HG02840 (cell line): ENCODE results near the gene TXNL1.
A peak's percentile ranks its signal among the peaks of the same experiment; 100 is the strongest.
"Not testable (repeated sequence)": the region's sequence is repeated elsewhere in the genome, so short reads cannot be mapped to it uniquely, and the experiment has no call there.

Experiments
- ATAC-seq: cut with Tn5 transposase; IDR thresholded peaks from one replicate; pipeline ENCODE4 v1.9.1; 2021; ENCODE audit warnings: mild to moderate bottlenecking, moderate library complexity, moderate number of reproducible peaks; ENCODE audit not compliant: unreplicated experiment, low FRiP score

Gene TXNL1

DNA sequence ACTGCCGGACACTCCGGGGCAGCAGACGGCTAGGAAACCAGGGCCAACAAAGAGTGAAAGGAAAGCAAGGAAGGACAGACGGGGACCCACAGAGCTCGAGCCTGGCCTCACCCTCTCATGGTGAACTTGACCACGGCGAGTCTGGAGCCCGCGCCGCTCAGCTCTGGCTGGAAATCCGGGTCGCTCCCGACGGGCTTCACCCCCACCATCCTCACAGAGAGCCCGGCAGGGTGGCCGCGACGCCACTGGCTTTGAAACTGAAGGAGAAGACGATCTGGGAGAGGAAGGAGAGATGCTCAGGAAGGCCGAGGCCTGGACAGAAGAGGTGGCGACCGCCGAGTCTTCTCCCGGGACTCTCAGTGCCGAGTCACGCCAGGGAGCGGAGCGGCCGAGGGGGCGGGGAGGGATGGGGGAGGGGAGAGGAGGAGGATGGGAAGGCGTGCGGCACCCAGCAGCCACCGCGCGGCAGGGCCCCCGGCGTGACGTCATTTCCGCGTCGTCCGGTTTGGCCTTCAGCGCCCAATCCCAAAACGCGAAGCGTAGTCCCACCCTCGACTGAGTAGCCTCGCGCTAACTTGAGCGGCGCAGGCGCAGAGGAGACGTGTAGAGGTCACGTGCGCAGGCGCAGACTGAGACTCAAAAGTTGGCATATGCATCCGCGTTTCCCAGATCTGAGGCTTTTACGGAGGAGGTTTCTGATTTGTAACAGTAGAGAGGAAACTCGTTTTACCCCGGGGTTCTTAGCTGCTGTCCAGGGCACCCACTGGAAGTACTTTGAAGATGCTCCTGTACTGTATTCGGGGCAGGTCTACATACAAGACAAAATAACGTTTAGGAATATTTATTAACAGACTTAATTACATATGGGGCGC lies at the start of gene TXNL1:
TXNL1 (minus strand) TSS at position 361 of the 872 bp plus-strand sequence; CDS start at position 209, 152 bp downstream.
- peak; percentile 96 for ATAC-seq

DNA sequence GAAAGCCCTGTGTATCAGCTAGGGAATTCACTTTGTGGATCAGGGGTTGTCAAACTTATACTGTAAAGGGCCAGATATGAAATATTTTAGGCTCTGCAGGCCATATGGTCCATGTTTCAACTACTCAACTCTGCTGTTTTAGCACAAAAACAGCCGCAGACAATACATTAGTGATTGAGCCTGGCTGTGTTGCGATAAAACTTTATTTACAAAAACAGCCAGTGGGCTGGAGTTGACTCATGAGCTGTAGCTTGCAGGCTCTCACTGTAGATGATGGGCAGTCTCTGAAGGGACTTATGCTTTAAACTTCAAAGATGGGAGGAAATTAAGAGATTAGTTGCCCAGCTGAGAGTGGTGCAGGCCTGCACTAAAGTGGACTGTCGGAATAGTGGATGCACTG lies 45.9 kb upstream of the TXNL1 start:
- ATAC-seq = no peak

DNA sequence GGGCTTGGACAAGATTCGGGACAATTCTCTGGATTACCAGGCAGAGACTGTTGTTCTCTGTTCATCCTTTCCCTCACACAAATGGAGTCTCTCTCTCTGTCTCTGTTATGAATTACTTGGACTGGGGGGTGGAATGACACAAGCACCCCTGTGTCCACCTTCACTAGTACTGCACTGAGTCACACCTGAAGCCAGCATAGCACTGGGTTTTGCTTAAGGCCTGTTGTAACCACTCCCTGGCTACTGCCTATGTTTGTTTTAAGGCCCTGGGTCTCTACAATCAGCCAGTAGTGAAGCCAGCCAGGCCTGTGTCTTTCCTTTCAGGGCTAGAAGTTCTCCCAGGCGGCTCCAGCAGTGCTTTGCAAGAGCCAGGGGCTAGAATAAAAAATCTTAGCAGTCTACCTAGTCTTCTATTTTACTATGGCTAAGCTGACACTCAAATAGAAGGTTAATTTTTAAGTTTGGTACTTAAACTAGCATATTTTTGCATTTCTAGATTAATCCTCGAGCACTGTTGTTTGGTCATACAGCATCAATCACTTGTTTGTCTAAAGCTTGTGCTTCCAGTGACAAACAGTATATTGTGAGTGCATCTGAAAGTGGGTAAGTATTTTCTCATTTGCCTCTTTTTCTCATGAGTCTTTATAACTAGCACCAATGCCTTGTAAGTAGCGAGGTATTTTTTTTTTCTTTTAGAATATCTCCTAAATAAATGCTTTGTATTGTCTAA lies 40.6 kb upstream of the TXNL1 start:
- ATAC-seq = no peak

DNA sequence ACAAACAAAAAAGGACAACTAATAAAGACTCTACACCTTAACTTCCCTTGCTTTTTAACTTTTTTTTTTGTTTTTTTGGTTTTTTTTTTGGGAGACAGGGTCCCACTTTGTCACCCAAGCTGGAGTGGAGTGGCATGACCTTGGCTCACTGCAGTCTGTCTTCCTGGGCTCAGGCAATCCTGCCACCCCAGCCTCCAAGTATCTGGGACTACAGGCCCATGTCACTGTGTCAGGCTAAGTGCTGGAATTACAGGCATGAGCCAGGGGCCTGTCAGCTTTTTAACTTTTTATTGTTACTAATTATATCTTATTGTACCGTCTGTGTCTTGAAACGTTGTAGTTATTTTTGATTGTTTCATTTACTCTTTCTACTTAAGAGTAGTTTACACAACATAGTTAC lies 38.2 kb upstream of the TXNL1 start:
- ATAC-seq = no peak

DNA sequence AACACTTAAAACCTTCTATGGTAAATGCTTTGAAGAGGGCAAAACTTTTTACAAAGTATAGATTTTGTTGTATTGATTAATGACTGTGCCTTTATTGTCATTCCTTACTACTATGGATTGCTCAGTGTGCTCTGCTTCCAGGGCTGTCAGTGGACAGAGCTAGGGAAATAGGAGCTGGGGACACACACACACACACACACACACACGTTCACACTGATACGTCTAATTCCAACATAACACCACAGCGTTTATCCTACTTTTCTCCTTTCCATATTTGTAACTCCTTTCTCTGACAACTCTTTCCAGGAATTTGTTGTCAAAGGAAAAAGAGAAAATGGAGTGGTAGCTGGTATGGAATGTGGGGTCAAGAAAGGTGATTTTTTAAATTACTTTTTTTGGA lies 34.6 kb upstream of the TXNL1 start:
- ATAC-seq = no peak

DNA sequence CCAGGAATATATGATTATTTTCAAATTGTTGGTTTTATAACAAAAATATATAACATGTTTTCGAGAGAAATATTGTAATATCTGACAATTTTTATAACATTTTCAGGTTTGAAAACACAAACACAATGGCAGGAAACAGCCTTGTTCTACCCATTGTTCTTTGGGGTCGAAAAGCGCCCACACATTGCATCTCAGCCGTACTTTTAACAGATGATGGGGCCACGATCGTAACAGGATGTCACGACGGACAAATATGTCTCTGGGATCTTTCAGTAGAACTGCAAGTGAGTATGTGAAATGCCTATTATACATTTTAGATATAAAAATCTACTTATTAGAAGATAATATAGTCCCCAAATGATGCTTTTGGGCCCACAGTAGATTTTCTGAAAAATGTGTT lies 34.0 kb upstream of the TXNL1 start:
- no peak for ATAC-seq

DNA sequence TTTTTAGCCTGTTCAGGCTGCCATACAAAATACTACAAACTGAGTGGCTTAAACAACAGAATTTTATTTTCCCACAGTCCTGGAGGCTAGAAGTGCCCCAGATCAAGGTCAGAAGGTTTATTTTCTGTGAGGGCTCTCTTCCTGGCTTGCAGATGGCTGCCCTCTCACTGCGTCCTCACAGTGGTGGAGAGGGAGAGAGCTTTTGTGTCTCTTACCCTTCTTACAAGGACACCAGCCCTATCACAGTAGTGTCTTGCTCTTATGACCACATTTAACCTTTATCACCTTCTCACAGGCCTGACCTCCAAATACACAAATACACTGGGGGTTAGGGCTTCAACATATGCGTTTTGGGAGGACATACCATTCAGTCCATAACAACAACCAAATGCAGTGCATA lies 24.5 kb upstream of the TXNL1 start:
- no peak for ATAC-seq

DNA sequence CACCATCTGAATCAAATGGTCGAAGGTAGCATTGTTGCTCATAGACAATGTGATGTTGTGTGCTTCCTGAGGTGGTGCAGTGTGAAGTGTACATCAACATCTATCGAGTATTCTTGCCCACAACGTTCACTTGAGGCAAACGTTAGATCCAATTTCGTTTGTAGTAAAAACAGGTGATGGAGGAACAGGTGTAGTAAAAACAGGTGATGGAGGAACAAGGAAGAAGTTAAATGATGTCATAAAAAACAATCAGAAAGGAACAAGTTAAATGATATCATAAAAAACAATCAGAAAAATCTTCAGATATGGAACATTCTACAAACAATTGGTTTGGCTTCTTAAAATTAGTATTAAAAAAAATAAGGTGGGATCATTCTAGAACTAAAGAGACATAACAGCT lies 24.1 kb upstream of the TXNL1 start:
- ATAC-seq = no peak

DNA sequence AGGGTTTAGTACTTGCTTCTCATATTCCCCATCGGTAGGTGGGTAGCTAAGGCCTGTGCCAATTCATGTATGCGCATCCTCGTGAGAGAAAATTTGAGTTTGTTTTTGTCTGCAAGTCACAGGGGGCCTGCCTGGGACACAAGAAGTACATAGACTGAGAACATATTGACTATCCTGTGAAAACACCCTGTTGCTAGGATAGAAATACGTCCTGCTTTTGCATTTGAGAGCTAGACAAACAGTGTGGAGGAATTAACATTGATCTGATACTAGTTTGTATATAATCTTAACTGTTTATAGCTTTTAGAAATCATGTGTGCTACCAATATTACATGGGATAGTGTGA lies 23.6 kb upstream of the TXNL1 start:
- ATAC-seq = no peak

DNA sequence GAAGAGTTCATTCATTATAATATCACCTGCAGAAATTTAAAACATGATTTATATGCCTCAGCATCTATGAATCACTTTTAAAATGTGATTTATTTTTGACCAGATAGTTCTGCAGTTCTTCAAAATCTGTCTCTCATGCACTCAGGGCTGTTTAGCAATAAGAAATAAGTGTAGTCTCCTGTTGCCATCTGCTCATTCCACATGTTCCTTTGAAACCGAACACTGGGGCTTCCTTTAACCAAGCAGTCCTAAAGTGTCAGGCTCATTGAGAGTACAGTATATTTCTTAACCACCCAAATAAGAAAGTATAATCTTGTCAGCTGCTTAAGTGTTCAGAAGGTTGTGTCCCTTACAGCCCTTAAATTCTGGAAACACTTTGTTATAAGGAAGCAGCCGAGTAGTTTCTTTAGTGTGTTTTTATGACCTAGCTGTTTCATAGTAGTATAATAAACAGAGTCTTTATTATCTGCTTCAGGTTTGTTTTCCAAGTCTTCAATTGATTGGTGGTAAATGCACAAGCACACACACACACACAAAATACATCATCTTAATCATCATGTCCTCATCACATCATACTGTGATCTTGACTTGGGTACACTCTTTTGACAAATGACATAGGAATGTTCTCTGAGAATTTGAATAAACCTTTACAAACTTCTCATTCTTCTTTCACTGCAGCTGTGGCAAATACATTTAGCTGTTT lies 23.1 kb upstream of the TXNL1 start:
- no peak for ATAC-seq

DNA sequence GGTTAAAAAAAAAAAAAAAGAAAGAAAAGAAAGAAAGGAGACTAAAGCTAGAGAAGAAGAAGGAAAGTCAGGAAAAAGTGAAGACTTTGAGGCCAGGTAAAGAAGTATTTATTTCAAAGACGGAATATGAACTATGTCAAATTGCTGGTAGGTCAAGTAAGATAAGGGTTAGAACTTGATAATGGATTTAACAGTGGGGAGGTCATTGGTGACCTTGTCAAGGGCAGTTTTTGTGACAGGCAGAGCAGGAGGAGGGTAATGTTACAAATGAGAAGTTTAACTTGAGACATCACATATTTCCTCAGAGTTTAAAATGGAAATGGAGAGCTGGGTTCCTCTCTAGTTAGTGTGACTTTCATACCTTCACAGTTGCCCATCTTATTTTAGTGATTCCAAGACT lies 22.3 kb upstream of the TXNL1 start:
- no peak for ATAC-seq

DNA sequence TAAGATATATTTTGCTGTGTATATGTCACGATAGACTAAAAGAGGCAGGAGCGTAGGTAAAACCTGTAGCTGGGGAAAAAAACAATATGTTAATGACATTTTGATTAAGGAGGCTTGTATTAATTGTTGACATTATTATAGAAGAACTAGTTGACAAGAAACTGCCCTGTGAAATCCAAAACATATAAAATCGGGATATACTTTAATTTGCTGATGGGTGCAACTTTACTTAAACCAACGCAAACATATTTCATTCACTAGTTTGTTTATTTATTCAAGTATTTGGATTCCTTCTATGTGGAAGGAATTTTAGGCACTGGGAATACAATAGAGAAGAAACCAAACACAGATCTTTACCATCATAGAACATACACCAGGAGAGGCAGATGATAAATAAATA lies 20.7 kb upstream of the TXNL1 start:
- ATAC-seq = no peak

DNA sequence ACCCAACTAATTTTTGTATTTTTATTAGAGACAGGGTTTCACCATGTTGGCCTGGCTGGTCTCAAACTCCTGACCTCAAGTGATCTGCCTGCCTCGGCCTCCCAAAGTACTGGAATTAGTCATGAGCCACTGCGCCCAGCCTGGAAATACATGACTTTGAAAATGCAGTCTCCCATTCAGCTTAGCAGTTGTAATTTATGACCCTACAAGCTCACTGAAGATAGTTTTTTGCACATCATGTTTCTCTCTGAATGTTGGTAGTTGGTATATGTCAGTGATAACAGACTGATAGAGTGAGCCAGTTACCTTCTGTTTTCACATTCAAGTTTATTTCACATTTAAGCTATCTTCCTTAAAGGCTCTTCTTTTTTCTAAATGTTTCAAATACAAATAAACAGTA lies 19.9 kb upstream of the TXNL1 start:
- ATAC-seq = no peak

DNA sequence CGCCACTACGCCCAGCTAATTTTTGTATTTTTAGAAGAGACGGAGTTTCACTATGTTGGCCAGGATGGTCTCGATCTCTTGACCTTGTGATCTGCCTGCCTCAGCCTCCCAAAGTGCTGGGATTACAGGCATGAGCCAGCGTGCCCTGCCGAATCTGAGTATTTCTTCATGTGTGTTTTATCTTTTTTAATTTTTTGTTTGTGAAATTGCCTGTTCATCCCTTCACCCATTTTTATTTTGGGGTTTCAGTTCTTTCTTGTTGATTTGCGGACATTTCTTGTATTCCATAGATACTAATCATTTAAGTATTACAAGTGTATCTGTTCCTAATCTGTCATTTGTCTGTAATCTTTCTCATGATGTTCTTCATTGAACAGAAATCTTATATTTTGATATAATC lies 15.9 kb upstream of the TXNL1 start:
- ATAC-seq = not testable (repeated sequence)

DNA sequence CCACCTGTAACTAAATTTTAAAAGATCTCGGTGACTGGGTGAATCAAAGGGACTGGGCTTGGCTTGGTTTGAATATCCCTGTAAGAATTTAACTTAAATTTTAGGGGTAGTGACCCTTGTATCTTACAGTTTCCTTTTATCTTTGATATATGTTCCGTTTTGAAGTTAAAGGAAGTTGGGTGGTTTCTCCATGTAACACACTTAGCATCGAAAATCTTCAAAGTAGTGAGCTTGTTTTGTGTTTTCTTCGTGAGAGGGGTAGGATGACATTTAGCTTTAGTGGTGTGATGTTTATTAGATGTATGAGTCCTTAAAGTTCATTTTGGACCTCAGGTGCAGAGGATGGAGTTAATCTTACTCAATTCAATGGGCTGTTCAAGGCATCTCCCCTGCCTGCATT lies 14.4 kb upstream of the TXNL1 start:
- ATAC-seq = no peak

DNA sequence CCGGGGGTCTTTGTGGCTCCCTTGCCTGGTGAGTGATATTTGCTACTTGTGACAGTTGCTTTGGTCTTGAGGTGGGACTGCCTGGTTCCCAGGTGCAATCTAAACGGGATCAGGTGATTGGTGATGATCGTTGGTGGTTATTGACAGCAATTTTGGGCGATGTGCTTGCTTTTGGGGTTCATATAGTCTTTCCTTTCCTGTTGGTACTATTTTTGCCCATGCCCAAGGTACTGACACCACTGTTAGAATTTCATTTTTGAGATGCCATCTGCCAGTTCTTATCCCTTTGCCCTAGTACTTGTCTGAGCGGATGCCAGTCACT lies 13.3 kb upstream of the TXNL1 start:
- ATAC-seq = no peak

DNA sequence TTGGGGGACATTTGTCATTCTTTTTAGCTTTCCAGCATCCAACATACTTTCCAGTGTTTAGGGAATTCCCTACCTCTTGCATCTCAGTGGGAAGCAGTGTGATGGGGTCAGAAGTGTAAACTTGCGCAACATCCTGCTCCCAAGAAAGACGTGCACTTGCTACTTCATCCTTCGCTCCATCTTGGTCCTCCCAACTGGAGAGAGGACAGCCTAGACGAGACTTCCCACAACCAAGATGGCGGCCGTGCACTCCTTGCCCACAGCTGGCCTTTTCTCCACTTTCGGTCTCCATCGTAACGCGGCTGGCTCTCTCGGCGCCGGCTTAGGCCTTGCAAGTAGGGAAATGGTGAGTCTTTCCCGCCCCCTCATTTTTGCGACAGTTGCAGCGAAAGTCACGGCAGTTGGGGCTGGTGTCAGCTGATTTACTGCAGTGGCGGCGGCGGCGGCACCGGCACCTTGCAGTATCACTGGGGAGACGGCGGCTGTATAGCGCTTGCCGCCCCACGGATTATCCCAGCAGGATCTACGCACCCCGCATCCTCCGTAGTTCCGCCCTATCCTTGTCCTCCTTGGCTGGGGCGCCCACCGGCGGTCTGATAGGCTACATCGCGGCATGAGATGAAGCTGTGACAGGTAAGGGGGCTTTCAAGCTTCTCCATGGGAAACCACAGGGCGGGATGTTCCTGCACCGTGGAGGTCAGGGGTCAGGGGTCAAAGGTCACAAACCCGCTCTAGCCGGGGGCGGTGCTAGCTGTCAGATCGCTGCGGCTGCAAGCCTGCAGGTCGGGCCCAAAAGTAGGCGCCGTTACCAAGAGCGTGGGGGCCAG lies 12.8 kb upstream of the TXNL1 start, which contains the start of gene WDR7:
WDR7 (plus strand) TSS at position 416 of the 827 bp plus-strand sequence. CDS start 21,157 bp downstream, outside the sequence.
- ATAC-seq = peak; percentile 96

DNA sequence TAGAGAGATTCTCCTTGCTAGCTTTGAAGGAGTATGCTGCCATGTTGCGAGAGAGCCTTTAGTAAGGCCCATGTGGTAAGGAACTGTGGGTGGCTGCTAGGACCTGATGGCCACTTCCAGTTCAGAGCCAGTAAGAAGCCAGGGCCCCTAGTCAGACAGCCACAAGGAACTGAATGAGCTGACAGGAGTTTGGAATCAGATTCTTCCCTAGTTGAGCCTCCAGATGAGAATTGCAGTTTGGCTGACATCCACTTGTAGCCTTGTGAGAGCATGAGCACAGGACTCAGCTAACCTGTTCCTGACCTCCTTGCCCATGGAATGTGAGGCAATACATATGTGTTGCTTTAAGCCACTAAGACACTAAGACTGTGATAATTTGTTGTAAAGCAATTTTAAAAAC lies 11.6 kb upstream of the TXNL1 start:
- ATAC-seq = no peak

DNA sequence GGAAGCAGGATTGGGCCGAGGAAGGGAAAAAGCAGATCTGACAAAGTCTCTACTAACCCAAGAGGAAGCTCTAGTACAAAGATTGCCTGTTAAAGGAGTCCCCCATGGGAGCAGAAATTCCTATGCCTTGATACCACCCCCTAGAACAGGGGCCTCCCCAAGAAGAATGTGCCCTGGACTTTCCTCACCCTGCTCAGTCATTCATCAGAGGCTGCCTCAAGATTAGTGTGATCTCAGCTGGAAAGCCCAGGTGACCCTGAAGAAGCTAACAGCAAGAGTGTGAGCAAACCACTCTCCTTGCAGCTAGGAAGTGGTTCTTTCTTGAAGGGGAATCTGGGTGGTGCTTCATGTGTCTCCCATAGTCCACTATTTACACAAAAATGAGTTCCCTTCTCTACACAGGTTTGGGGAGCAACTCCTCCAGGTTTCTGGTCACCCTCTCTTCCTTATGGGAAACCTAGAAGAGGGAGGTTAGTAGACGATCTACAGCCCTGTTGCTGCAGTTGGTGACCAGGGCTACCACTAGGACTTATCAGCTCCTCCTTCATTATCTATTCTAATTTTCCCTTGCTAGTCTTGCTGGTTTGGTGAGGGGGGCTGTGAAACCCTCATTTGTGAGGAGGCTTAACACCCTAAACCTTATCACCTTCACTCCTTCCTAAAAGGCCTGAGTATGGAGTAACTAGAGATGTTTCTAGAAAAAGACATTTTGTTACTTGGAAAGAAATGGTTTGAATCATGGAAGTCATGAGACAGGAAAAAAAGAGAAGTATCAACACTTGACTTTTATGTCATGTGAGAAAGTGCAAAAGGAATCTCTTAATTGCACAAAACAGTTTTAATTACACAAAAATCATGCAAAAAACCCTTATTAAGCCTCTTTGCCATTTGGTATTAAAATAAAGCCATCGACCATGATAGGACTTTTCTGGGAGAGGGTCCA lies 9.8 kb upstream of the TXNL1 start:
- ATAC-seq = no peak
